H1 (cell line): Measurements from ENCODE around the gene COL5A3. TPM values are rescaled to one million over a fixed set of nuclear protein-coding genes. Genes with fewer than 3 reads are reported as not detected.

ENCODE experiments used
- CTCF ChIA-PET: fragments of 300-600 bp; sonication (Branson Sonifier 250); formaldehyde crosslinking; loops from one replicate; lab custom pipeline; 2021; ENCODE audit not compliant: partially characterized antibody; lab: Charles Lee
- POLR2A ChIA-PET: fragments of 300-600 bp; sonication (Branson Sonifier 250); formaldehyde crosslinking; loops from one replicate; lab custom pipeline; 2021; ENCODE audit warnings: inconsistent platforms; ENCODE audit not compliant: partially characterized antibody; lab: Charles Lee
- DNase-seq, 2 experiments: peaks; one replicate each; pipeline versions ENCODE4 v3.0.0 to v3.0.0-alpha.2; 2010 to 2022; ENCODE audit warnings: low spot score in 2 of 2, low read depth in 1 of 2, mixed read lengths in 1 of 2
- FAIRE-seq: peaks from 2 replicates; lab custom pipeline; 2011; peaks lifted over from hg19 to GRCh38; lab: Jason Lieb, UNC
- H2AFZ ChIP-seq: 2 replicates; pipeline ENCODE4 v1.8.1; 2012; ENCODE audit warnings: low read length, inconsistent platforms
- H2AK5ac ChIP-seq: 2 replicates; pipeline ENCODE4 v1.6.1; 2013; ENCODE audit warnings: low read depth, low read length
- H2BK120ac ChIP-seq: replicated peaks from 2 replicates; pipeline ENCODE3; 2013; ENCODE audit warnings: low read depth, low read length, inconsistent platforms
- H2BK12ac ChIP-seq: 2 replicates; pipeline ENCODE4 v1.6.1; 2013; ENCODE audit warnings: low read depth, low read length
- H2BK15ac ChIP-seq: 2 replicates; pipeline ENCODE4 v1.6.1; 2013; ENCODE audit warnings: low read length
- H2BK20ac ChIP-seq: 2 replicates; pipeline ENCODE4 v1.6.1; 2013; ENCODE audit warnings: low read length
- H2BK5ac ChIP-seq: 2 replicates; pipeline ENCODE4 v1.6.1; 2013; ENCODE audit warnings: low read depth, low read length
- H3K14ac ChIP-seq: 2 replicates; pipeline ENCODE4 v1.6.1; 2013; ENCODE audit warnings: inconsistent platforms; ENCODE audit not compliant: insufficient read length
- H3K18ac ChIP-seq: 2 replicates; pipeline ENCODE4 v1.6.1; 2013; ENCODE audit warnings: low read length; ENCODE audit errors: extremely low read depth
- H3K23ac ChIP-seq: 2 replicates; pipeline ENCODE4 v1.6.1; 2013; ENCODE audit warnings: inconsistent platforms; ENCODE audit not compliant: insufficient read length
- H3K23me2 ChIP-seq: 2 replicates; pipeline ENCODE4 v1.6.1; 2013; ENCODE audit warnings: low read depth, low read length
- H3K27ac ChIP-seq: 2 replicates; pipeline ENCODE4 v1.6.1; 2011; ENCODE audit warnings: low read depth, low read length, inconsistent platforms
- H3K27me3 ChIP-seq, 4 experiments: replicated peaks in 1 of 4; 1 replicate in 1 of 4; 2 replicates in 3 of 4; pipeline versions ENCODE4 v1.6.1 to v1.8.1; 2011 to 2013; ENCODE audit warnings: low read length in 3 of 4, mild to moderate bottlenecking in 3 of 4, inconsistent platforms in 2 of 4, mixed read lengths in 2 of 4, moderate library complexity in 1 of 4; ENCODE audit not compliant: control insufficient read depth in 3 of 4, insufficient read depth in 3 of 4; ENCODE audit errors: extremely low read depth in 1 of 4
- H3K36me3 ChIP-seq, 4 experiments: 2 replicates each; pipeline versions ENCODE4 v1.6.1 to v1.8.1; 2011 to 2013; ENCODE audit warnings: mild to moderate bottlenecking in 4 of 4, low read length in 3 of 4, moderate library complexity in 2 of 4, control low read depth in 1 of 4, inconsistent platforms in 1 of 4; ENCODE audit not compliant: insufficient read depth in 4 of 4, control insufficient read depth in 2 of 4
- H3K4ac ChIP-seq: replicated peaks from 2 replicates; pipeline ENCODE3; 2013; ENCODE audit warnings: low read length, low read depth, mixed read lengths, inconsistent platforms; ENCODE audit not compliant: insufficient read length
- H3K4me1 ChIP-seq, 4 experiments: replicated peaks in 1 of 4; 1 replicate in 1 of 4; 2 replicates in 3 of 4; pipeline versions ENCODE4 v1.6.1 to v1.8.1; 2011 to 2013; ENCODE audit warnings: low read length in 3 of 4, inconsistent platforms in 2 of 4, mixed read lengths in 1 of 4; ENCODE audit not compliant: insufficient read depth in 4 of 4, control insufficient read depth in 3 of 4
- H3K4me2 ChIP-seq, 2 experiments: 2 replicates each; pipeline versions ENCODE4 v1.6.1 to v1.8.1; 2011 to 2013; ENCODE audit warnings: low read depth in 2 of 2, low read length in 2 of 2, control low read depth in 1 of 2, inconsistent platforms in 1 of 2, mild to moderate bottlenecking in 1 of 2; ENCODE audit not compliant: insufficient read depth in 1 of 2
- H3K4me3 ChIP-seq, 4 experiments: fragments of 200-600, 300-600 bp in 1 of 4; sonication (generic), shearing (Covaris generic), sonication (Bioruptor Twin) in 1 of 4; 2 replicates each; pipeline versions ENCODE4 v1.5.1 to v1.8.1; 2011 to 2016; ENCODE audit warnings: low read length in 4 of 4, low read depth in 3 of 4, control low read depth in 2 of 4, inconsistent platforms in 2 of 4, mild to moderate bottlenecking in 2 of 4, mixed read lengths in 1 of 4, moderate library complexity in 1 of 4; ENCODE audit not compliant: insufficient read depth in 2 of 4; ENCODE audit errors: extremely low read depth in 1 of 4
- H3K56ac ChIP-seq: replicated peaks from 2 replicates; pipeline ENCODE3; 2013; ENCODE audit warnings: low read depth, mild to moderate bottlenecking, mixed read lengths, low read length, inconsistent platforms; ENCODE audit not compliant: insufficient read length
- H3K79me1 ChIP-seq: 2 replicates; pipeline ENCODE4 v1.6.1; 2013; ENCODE audit warnings: low read depth, low read length, control low read depth
- H3K79me2 ChIP-seq, 2 experiments: 2 replicates each; pipeline versions ENCODE4 v1.6.1 to v1.8.1; 2012 to 2013; ENCODE audit warnings: low read length in 2 of 2, mild to moderate bottlenecking in 2 of 2, inconsistent platforms in 1 of 2; ENCODE audit not compliant: insufficient read depth in 2 of 2, control insufficient read depth in 1 of 2
- H3K9ac ChIP-seq, 4 experiments: replicated peaks in 1 of 4; 1 replicate in 1 of 4; 2 replicates in 3 of 4; pipeline versions ENCODE4 v1.6.1 to v1.8.1; 2011 to 2013; ENCODE audit warnings: low read depth in 3 of 4, low read length in 3 of 4, control low read depth in 2 of 4, mild to moderate bottlenecking in 2 of 4, moderate library complexity in 2 of 4, inconsistent platforms in 1 of 4; ENCODE audit errors: extremely low read depth in 1 of 4
- H3K9me3 ChIP-seq, 2 experiments: 2 replicates each; pipeline versions ENCODE4 v1.6.1 to v1.8.1; 2012 to 2013; ENCODE audit warnings: mild to moderate bottlenecking in 2 of 2, moderate library complexity in 2 of 2, control low read depth in 1 of 2, inconsistent platforms in 1 of 2, low read depth in 1 of 2, low read length in 1 of 2, mixed read lengths in 1 of 2; ENCODE audit not compliant: insufficient read depth in 2 of 2
- H4K20me1 ChIP-seq, 2 experiments: replicated peaks in 1 of 2; 2 replicates each; pipeline versions ENCODE3 to v1.8.1; 2011 to 2013; ENCODE audit warnings: inconsistent platforms in 2 of 2, low read length in 2 of 2, mild to moderate bottlenecking in 1 of 2; ENCODE audit not compliant: insufficient read depth in 2 of 2, control insufficient read depth in 1 of 2
- H4K5ac ChIP-seq: 2 replicates; pipeline ENCODE4 v1.6.1; 2013; ENCODE audit warnings: low read length, low read depth, mixed read lengths, inconsistent platforms; ENCODE audit not compliant: insufficient read length
- H4K8ac ChIP-seq: 2 replicates; pipeline ENCODE4 v1.8.0; 2013; ENCODE audit warnings: mild to moderate bottlenecking, moderate library complexity, low read length, inconsistent platforms; ENCODE audit not compliant: insufficient read depth; ENCODE audit errors: extremely low read depth
- H4K91ac ChIP-seq: replicated peaks from 2 replicates; pipeline ENCODE3; 2013; ENCODE audit warnings: low read length, mixed read lengths, inconsistent platforms; ENCODE audit not compliant: insufficient read length
- ASH2L ChIP-seq: fragments of 200-600, 300-600 bp; sonication (generic); IDR thresholded peaks from one replicate; pipeline ENCODE4 v1.7.1; 2017; ENCODE audit warnings: low read length
- CTBP2 ChIP-seq: IDR thresholded peaks from 2 replicates; pipeline ENCODE4 v1.7.0; 2011; ENCODE audit warnings: borderline replicate concordance, mild to moderate bottlenecking, moderate library complexity, mixed read lengths, low read length; ENCODE audit not compliant: insufficient read depth, insufficient read length
- EGR1 ChIP-seq: IDR thresholded peaks from 2 replicates; pipeline ENCODE4 v1.6.1; 2011; ENCODE audit warnings: low read depth, low read length, borderline replicate concordance
- RNF2 ChIP-seq: fragments of 200-900, 300-1000 bp; sonication (generic); IDR thresholded peaks from 2 replicates; pipeline ENCODE4 v1.7.1; 2016; ENCODE audit warnings: borderline replicate concordance, low read depth, mild to moderate bottlenecking, antibody characterized with exemption, low read length; ENCODE audit not compliant: poor library complexity, severe bottlenecking; ENCODE audit errors: missing control alignments
- SP4 ChIP-seq: IDR thresholded peaks from 2 replicates; pipeline ENCODE4 v1.6.1; 2012; ENCODE audit warnings: low read length, inconsistent platforms
- SRF ChIP-seq: IDR thresholded peaks from 2 replicates; pipeline ENCODE4 v1.6.1; 2011; ENCODE audit warnings: mild to moderate bottlenecking, low read depth, low read length, moderate library complexity
- SUZ12 ChIP-seq: fragments of 200-600 bp; sonication (generic); IDR thresholded peaks from 2 replicates; pipeline ENCODE4 v1.6.1; 2012; ENCODE audit warnings: mild to moderate bottlenecking, inconsistent platforms, low read length, moderate library complexity, mixed read lengths
- TAF7 ChIP-seq: optimal IDR thresholded peaks from 2 replicates; pipeline ENCODE3; 2011; ENCODE audit warnings: low read depth, mild to moderate bottlenecking, inconsistent platforms, low read length, moderate library complexity, borderline replicate concordance
- WGBS, 2 experiments: shearing (Covaris generic) in 1 of 2; methylation state at CpG; one replicate each; pipeline versions ENCODE4 v1.1.6 to v1.1.7; 2013 to 2015; ENCODE audit warnings: low lambda C conversion rate in 2 of 2, mixed read lengths in 2 of 2, inconsistent platforms in 1 of 2, low coverage in 1 of 2, missing lambda C conversion rate in 1 of 2; ENCODE audit not compliant: insufficient replicate concordance in 2 of 2, insufficient coverage in 1 of 2, insufficient read length in 1 of 2; ENCODE audit errors: extremely low coverage in 1 of 2, missing lambda C conversion rate in 1 of 2; 5-methylcytosine and 5-hydroxymethylcytosine counted together
- polyA plus RNA-seq, 7 experiments: library from polyadenylated mRNA; depleted of rRNA in 3 of 7; stranded (reverse) in 5 of 7; unstranded in 2 of 7; fragments of >200 nt in 5 of 7; fragments of 200-250 nt in 2 of 7; gene quantifications; 1 replicate in 5 of 7; 2 replicates in 1 of 7; 4 replicates in 1 of 7; pipeline versions ENCODE4 v1.2.1 to v1.2.3, GENCODE V29; 2011 to 2013; ENCODE audit warnings: missing spikeins in 2 of 7, mixed read lengths in 2 of 7
- total RNA-seq: library from RNA; stranded (reverse); fragmentation: NEBNext Ultra II Directional; extraction: Animal tissue kit (Norgen Biotek cat#: 25700); gene quantifications from 2 replicates; pipeline ENCODE4 v1.2.1, GENCODE V29; 2021

Gene COL5A3
- total and polyA plus RNA-seq, 2 of the 8 experiments (the other 6 are each of a cell fraction or from before 2014, with no cell fraction given) = 0.67 to 0.74 TPM

GRCh38 chr19:9914001-9914314 lies 96.3 kb downstream of the COL5A3 start:
- Histone ChIP-seq H3K36me3 (no peaks in the 10 kb centered on the region; a peak in 1 of 8 replicates), H2BK20ac (no peak overlapping the region), H3K79me1 (peaks cover 19% of the 10 kb centered on the region), H3K14ac (no peak overlapping the region), H4K5ac (no peak overlapping the region), H3K18ac (no peak overlapping the region; the same call in 1 of the 2 replicates), H3K23me2 (peaks cover 10% of the 10 kb centered on the region; the same call in 1 of the 2 replicates), H3K4me1 (peaks cover 0 to 13% (median 5%) of the 10 kb centered on the region in 4 experiments; a peak in 6 of 7 replicates), H2AFZ (no peak overlapping the region), H3K79me2 (peaks cover 6 to 38% of the 10 kb centered on the region in 2 experiments; a peak in 3 of 4 replicates), H3K9ac (peak overlapping the region in 2 of 4 experiments; percentile 21 to 47; a peak in 4 of 7 replicates), H3K4me2 (peak overlapping the region; percentile 67 to 97), H2AK5ac (peak overlapping the region; percentile 86; the same call in 1 of the 2 replicates), H3K4ac (no peak overlapping the region), H4K91ac (no peak overlapping the region), H2BK12ac (no peak overlapping the region), H4K8ac (peak overlapping the region; percentile 45; the same call in 1 of the 2 replicates), H3K27ac (no peak overlapping the region), H3K9me3 (no peaks in the 10 kb centered on the region), H3K27me3 (peaks cover 0 to 9% (median 2%) of the 10 kb centered on the region in 4 experiments; a peak in 4 of 7 replicates), H3K4me3 (peak overlapping the region; percentile 37 to 78 (median 42)), H2BK5ac (0 out of 2 replicates have a peak overlapping the region, but pooled peaks have one; percentile 66), H4K20me1 (peaks cover 21 to 36% of the 10 kb centered on the region in 2 experiments), H2BK120ac (no peak overlapping the region), H3K23ac (no peak overlapping the region), H2BK15ac (no peak overlapping the region), H3K56ac (no peak overlapping the region)
- TF ChIP-seq CTBP2 = no peak
- no peak for TF ChIP-seq RNF2
- no peak for TF ChIP-seq SUZ12
- TF ChIP-seq TAF7 = no peak
- TF ChIP-seq ASH2L = no peak
- no peak for TF ChIP-seq SP4
- TF ChIP-seq EGR1 = no peak
- no peak for TF ChIP-seq SRF
- CTCF ChIA-PET = interaction anchor here (1.2 kb wide), 1 partner anchor 29 kb away, joined by 3 read pairs; no protein-coding TSS in a partner anchor
- POLR2A ChIA-PET = interaction anchor here (0.6 to 1.0 kb wide), 2 partner anchors 10 kb away, joined by 3 to 6 read pairs; no protein-coding TSS in a partner anchor
- FAIRE-seq = no peak
- DNase-seq = no peak
- WGBS, 2 experiments = 1% methylated on average over 8 of the region's 27 CpGs; no CpG with 5 or more reads in 1 of the 2 experiments
